Smooth muscle cell (in vitro differentiated cells): ENCODE data around the gene PLXNA4. TPM values are rescaled to one million over a fixed set of nuclear protein-coding genes. Genes with fewer than 3 reads are reported as not detected.

Experiments used
- DNase-seq: peaks from one replicate; lab custom pipeline; 2025; ENCODE audit not compliant: unreplicated experiment; lab: John Stamatoyannopoulos, UW
- H2AFZ ChIP-seq: fragments of 200-600 bp; sonication (generic); 2 replicates; pipeline ENCODE4 v1.6.0; 2016; ENCODE audit warnings: antibody characterized with exemption, low read depth, mild to moderate bottlenecking
- H3F3A ChIP-seq: fragments of 200-600 bp; sonication (generic); 2 replicates; pipeline ENCODE4 v1.6.0; 2017; ENCODE audit warnings: antibody characterized with exemption, low read depth
- H3K27ac ChIP-seq: fragments of 200-600 bp; sonication (generic); 2 replicates; pipeline ENCODE4 v1.5.1; 2016; ENCODE audit warnings: low read depth, mild to moderate bottlenecking
- H3K27me3 ChIP-seq: fragments of 200-600 bp; sonication (generic); 2 replicates; pipeline ENCODE4 v1.6.1; 2016; ENCODE audit warnings: low read depth, mild to moderate bottlenecking
- H3K36me3 ChIP-seq: fragments of 200-600 bp; sonication (generic); 2 replicates; pipeline ENCODE4 v1.5.1; 2016; ENCODE audit warnings: low read depth
- H3K4me1 ChIP-seq: fragments of 200-600 bp; sonication (generic); 2 replicates; pipeline ENCODE4 v1.5.1; 2016; ENCODE audit warnings: low read depth
- H3K4me2 ChIP-seq: fragments of 200-600 bp; sonication (generic); 2 replicates; pipeline ENCODE4 v1.6.0; 2016; ENCODE audit warnings: mild to moderate bottlenecking
- H3K4me3 ChIP-seq: fragments of 200-600 bp; sonication (generic); 2 replicates; pipeline ENCODE4 v1.5.1; 2016; ENCODE audit warnings: mild to moderate bottlenecking
- H3K79me2 ChIP-seq: fragments of 200-600 bp; sonication (generic); 2 replicates; pipeline ENCODE4 v1.6.0; 2016; ENCODE audit warnings: low read depth, mild to moderate bottlenecking
- H3K9ac ChIP-seq: fragments of 200-600 bp; sonication (generic); 2 replicates; pipeline ENCODE4 v1.6.0; 2016; ENCODE audit warnings: low read depth
- H3K9me3 ChIP-seq: fragments of 200-600 bp; sonication (generic); replicated peaks from 2 replicates; pipeline ENCODE4 v1.5.1; 2016; ENCODE audit warnings: low read depth
- H4K20me1 ChIP-seq: fragments of 200-600 bp; sonication (generic); 2 replicates; pipeline ENCODE4 v1.6.0; 2016; ENCODE audit warnings: low read depth
- CTCF ChIP-seq: fragments of 200-600 bp; sonication (generic); IDR thresholded peaks from 2 replicates; pipeline ENCODE4 v1.5.1; 2017; ENCODE audit warnings: borderline replicate concordance, mild to moderate bottlenecking, antibody characterized with exemption; ENCODE audit not compliant: insufficient read depth, poor library complexity, severe bottlenecking
- WGBS: methylation state at CpG from one replicate; pipeline ENCODE4 v1.1.7; 2016; ENCODE audit warnings: low lambda C conversion rate; 5-methylcytosine and 5-hydroxymethylcytosine counted together
- polyA plus RNA-seq: library from polyadenylated mRNA; unstranded; fragments of >200 nt; fragmentation: Nextera tagmentation; extraction: Ambion mirVana; gene quantifications from 2 replicates; pipeline ENCODE4 v1.2.1, GENCODE V29; 2016
- total RNA-seq: library from RNA; depleted of rRNA; stranded (reverse); fragments of >200 nt; gene quantifications from 2 replicates; pipeline ENCODE4 v1.2.3, GENCODE V29; 2014

Gene PLXNA4
- total and polyA plus RNA-seq, 2 experiments from 2014 or later: 8.5 to 9.9 TPM

GRCh38 chr7:132501956-132502355 lies 74.3 kb downstream of the PLXNA4 start:
- WGBS: 82% methylated on average over 7 of the region's 7 CpGs
- H3K4me1 ChIP-seq: no peaks in the 10 kb centered on the region
- no peak overlapping the region for H3K4me2 ChIP-seq
- DNase-seq: no peak
- H3K36me3 ChIP-seq: no peaks in the 10 kb centered on the region
- no peaks in the 10 kb centered on the region for H3K9me3 ChIP-seq
- H3K4me3 ChIP-seq: no peak overlapping the region
- H4K20me1 ChIP-seq: no peaks in the 10 kb centered on the region
- no peaks in the 10 kb centered on the region for H3K27me3 ChIP-seq
- H3K79me2 ChIP-seq: no peaks in the 10 kb centered on the region
- no peaks in the 10 kb centered on the region for H3F3A ChIP-seq
- H3K9ac ChIP-seq: no peak overlapping the region
- no peak overlapping the region for H2AFZ ChIP-seq
- TF ChIP-seq CTCF: no peak
- H3K27ac ChIP-seq: no peak overlapping the region

- WGBS: 57% methylated on average over 8 of the region's 10 CpGs
- Histone ChIP-seq H2AFZ (no peak overlapping the region), H3F3A (no peaks in the 10 kb centered on the region), H3K79me2 (no peaks in the 10 kb centered on the region), H3K4me2 (no peak overlapping the region), H3K4me1 (no peaks in the 10 kb centered on the region), H4K20me1 (no peaks in the 10 kb centered on the region), H3K36me3 (no peaks in the 10 kb centered on the region), H3K4me3 (no peak overlapping the region), H3K27me3 (no peaks in the 10 kb centered on the region), H3K9me3 (no peaks in the 10 kb centered on the region), H3K27ac (no peak overlapping the region), H3K9ac (no peak overlapping the region)
- peak; percentile 25 for TF ChIP-seq CTCF
- DNase-seq: no peak
Measured at GRCh38 chr7:132500727-132501440, 75.4 kb downstream of the PLXNA4 start.

- no peak for DNase-seq
- H3K9me3 ChIP-seq: no peaks in the 10 kb centered on the region
- no peak overlapping the region for H3K9ac ChIP-seq
- no peaks in the 10 kb centered on the region for H3K36me3 ChIP-seq
- no peak overlapping the region for H3K4me3 ChIP-seq
- no peak overlapping the region for H3K27ac ChIP-seq
- no peaks in the 10 kb centered on the region for H3K27me3 ChIP-seq
- no peaks in the 10 kb centered on the region for H3K79me2 ChIP-seq
- H3F3A ChIP-seq: no peaks in the 10 kb centered on the region
- TF ChIP-seq CTCF: no peak
- no peak overlapping the region for H3K4me2 ChIP-seq
- H4K20me1 ChIP-seq: no peaks in the 10 kb centered on the region
- H2AFZ ChIP-seq: no peak overlapping the region
- 90% methylated on average over 5 of the region's 5 CpGs for WGBS
- H3K4me1 ChIP-seq: no peaks in the 10 kb centered on the region
Measured at GRCh38 chr7:132499487-132499886, 76.8 kb downstream of the PLXNA4 start.

GRCh38 chr7:132499065-132499464 lies 77.2 kb downstream of the PLXNA4 start:
- H3K4me1 ChIP-seq: no peaks in the 10 kb centered on the region
- H3K4me2 ChIP-seq: no peak overlapping the region
- no peak overlapping the region for H3K27ac ChIP-seq
- H3K9me3 ChIP-seq: no peaks in the 10 kb centered on the region
- WGBS: 83% methylated on average over 3 of the region's 3 CpGs
- TF ChIP-seq CTCF: no peak
- H2AFZ ChIP-seq: no peak overlapping the region
- H3F3A ChIP-seq: no peaks in the 10 kb centered on the region
- no peak for DNase-seq
- H3K9ac ChIP-seq: no peak overlapping the region
- no peaks in the 10 kb centered on the region for H3K79me2 ChIP-seq
- H3K27me3 ChIP-seq: no peaks in the 10 kb centered on the region
- no peak overlapping the region for H3K4me3 ChIP-seq
- H4K20me1 ChIP-seq: no peaks in the 10 kb centered on the region
- H3K36me3 ChIP-seq: no peaks in the 10 kb centered on the region
